OCI-LY1 (cell line): ENCODE data around the gene GNG13.

ENCODE experiments used
- H2AFZ ChIP-seq: fragments of 200-600 bp; sonication (generic), shearing (Covaris generic); 2 replicates; pipeline ENCODE4 v1.6.0; 2014; ENCODE audit warnings: antibody characterized with exemption, mild to moderate bottlenecking, low read length
- H3F3A ChIP-seq: fragments of 200-600 bp; sonication (generic), shearing (Covaris generic); 2 replicates; pipeline ENCODE4 v1.6.0; 2014; ENCODE audit warnings: mild to moderate bottlenecking, antibody characterized with exemption, low read length, moderate library complexity; ENCODE audit not compliant: insufficient read depth
- H3K27ac ChIP-seq: fragments of 200-600 bp; sonication (generic); 2 replicates; pipeline ENCODE4 v1.5.1; 2014; ENCODE audit warnings: low read length, mixed run types, mild to moderate bottlenecking, low read depth; ENCODE audit not compliant: poor library complexity, severe bottlenecking
- H3K27me3 ChIP-seq: fragments of 200-600 bp; sonication (generic); 2 replicates; pipeline ENCODE4 v1.6.0; 2014; ENCODE audit warnings: antibody characterized with exemption, mild to moderate bottlenecking, low read length, moderate library complexity; ENCODE audit not compliant: insufficient read depth
- H3K36me3 ChIP-seq: fragments of 200-600 bp; sonication (generic); 2 replicates; pipeline ENCODE4 v1.6.1; 2014; ENCODE audit warnings: mild to moderate bottlenecking, antibody characterized with exemption, low read length, moderate library complexity, mixed read lengths; ENCODE audit not compliant: insufficient read depth
- H3K4me1 ChIP-seq: fragments of 200-600 bp; sonication (generic); 2 replicates; pipeline ENCODE4 v1.5.1; 2014; ENCODE audit warnings: mild to moderate bottlenecking, low read length, moderate library complexity; ENCODE audit not compliant: insufficient read depth, severe bottlenecking
- H3K4me2 ChIP-seq: fragments of 200-600 bp; sonication (generic), shearing (Covaris generic); 2 replicates; pipeline ENCODE4 v1.6.1; 2014; ENCODE audit warnings: low read length
- H3K4me3 ChIP-seq: fragments of 200-600 bp; sonication (generic); 2 replicates; pipeline ENCODE4 v1.5.1; 2014; ENCODE audit warnings: low read length, low read depth, mild to moderate bottlenecking, mixed read lengths; ENCODE audit not compliant: poor library complexity, severe bottlenecking
- H3K79me2 ChIP-seq: fragments of 200-600 bp; shearing (Covaris generic); 2 replicates; pipeline ENCODE4 v1.6.1; 2016; ENCODE audit warnings: mixed run types, low read length, mixed read lengths; ENCODE audit not compliant: insufficient read depth
- H3K9ac ChIP-seq: fragments of 200-600 bp; sonication (generic), shearing (Covaris generic); 2 replicates; pipeline ENCODE4 v1.6.1; 2014; ENCODE audit warnings: mild to moderate bottlenecking, low read length, mixed read lengths
- H3K9me2 ChIP-seq: fragments of 200-600 bp; sonication (generic), shearing (Covaris generic); 2 replicates; pipeline ENCODE4 v1.6.1; 2014; ENCODE audit warnings: low read depth, mild to moderate bottlenecking, low read length, mixed read lengths
- H3K9me3 ChIP-seq: fragments of 200-600 bp; shearing (Covaris generic); 2 replicates; pipeline ENCODE4 v1.6.1; 2014; ENCODE audit warnings: low read length, mixed read lengths
- H4K20me1 ChIP-seq: fragments of 200-600 bp; sonication (generic), shearing (Covaris generic); 2 replicates; pipeline ENCODE4 v1.6.0; 2016; ENCODE audit warnings: mild to moderate bottlenecking, low read length; ENCODE audit not compliant: insufficient read depth
- EZH2 ChIP-seq: fragments of 200-600 bp; sonication (generic), shearing (Covaris generic); IDR thresholded peaks from 2 replicates; pipeline ENCODE4 v1.8.0; 2017; ENCODE audit warnings: borderline replicate concordance, mixed run types, mild to moderate bottlenecking, antibody characterized with exemption, low read length, moderate library complexity, mixed read lengths
- TF ChIP-seq, protein P1 (sequence below): fragments of 200-600 bp; sonication (generic), shearing (Covaris generic); IDR thresholded peaks from 2 replicates; pipeline ENCODE4 v1.5.1; 2017; ENCODE audit warnings: mild to moderate bottlenecking, antibody characterized with exemption, low read length, moderate library complexity, mixed read lengths

The GNG13 gene

DNA sequence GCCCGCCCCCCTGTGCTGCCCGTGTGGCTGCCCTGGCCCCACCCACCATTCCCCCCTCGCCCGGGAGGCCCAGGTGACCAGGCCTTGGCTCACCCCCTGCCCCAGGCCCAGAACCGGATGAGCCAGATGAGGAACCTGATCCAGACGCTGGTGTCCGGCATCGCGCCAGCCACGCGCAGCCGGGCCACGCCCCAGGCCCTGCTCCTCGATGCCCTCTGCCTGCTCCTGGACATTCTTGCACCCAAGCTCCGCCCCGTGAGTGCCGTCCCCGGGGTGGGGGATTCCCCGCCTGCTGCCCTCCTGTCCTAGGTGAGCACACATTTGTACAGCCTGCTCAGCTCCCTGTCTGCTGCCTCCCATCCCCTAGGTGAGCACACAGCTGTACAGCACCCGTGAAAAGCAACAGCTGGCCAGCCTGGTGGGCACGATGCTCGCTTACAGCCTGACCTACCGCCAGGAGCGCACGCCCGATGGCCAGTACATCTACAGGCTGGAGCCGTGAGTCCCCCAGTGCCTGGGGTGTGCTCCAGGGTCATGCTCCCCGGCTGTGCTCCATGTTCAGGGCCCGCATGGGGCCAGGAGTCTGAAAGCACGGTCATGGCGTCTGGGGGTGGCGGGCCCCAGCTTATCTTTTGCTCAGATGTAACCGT, 4.8 kb downstream of the GNG13 start:
- Histone ChIP-seq H3K9me3 (no peaks in the 10 kb centered on the region), H4K20me1 (no peaks in the 10 kb centered on the region), H3K36me3 (peaks cover 50% of the 10 kb centered on the region), H3K9ac (no peak overlapping the region), H2AFZ (no peak overlapping the region), H3K27ac (no peak overlapping the region), H3K4me3 (no peak overlapping the region), H3K9me2 (no peaks in the 10 kb centered on the region), H3K79me2 (no peaks in the 10 kb centered on the region), H3F3A (no peaks in the 10 kb centered on the region), H3K4me2 (no peak overlapping the region), H3K4me1 (no peaks in the 10 kb centered on the region), H3K27me3 (peaks cover under 1% of the 10 kb centered on the region; the same call in 1 of the 2 replicates)
- TF ChIP-seq, protein P1, sequence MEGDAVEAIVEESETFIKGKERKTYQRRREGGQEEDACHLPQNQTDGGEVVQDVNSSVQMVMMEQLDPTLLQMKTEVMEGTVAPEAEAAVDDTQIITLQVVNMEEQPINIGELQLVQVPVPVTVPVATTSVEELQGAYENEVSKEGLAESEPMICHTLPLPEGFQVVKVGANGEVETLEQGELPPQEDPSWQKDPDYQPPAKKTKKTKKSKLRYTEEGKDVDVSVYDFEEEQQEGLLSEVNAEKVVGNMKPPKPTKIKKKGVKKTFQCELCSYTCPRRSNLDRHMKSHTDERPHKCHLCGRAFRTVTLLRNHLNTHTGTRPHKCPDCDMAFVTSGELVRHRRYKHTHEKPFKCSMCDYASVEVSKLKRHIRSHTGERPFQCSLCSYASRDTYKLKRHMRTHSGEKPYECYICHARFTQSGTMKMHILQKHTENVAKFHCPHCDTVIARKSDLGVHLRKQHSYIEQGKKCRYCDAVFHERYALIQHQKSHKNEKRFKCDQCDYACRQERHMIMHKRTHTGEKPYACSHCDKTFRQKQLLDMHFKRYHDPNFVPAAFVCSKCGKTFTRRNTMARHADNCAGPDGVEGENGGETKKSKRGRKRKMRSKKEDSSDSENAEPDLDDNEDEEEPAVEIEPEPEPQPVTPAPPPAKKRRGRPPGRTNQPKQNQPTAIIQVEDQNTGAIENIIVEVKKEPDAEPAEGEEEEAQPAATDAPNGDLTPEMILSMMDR, result no peak
- no peak for TF ChIP-seq EZH2

DNA sequence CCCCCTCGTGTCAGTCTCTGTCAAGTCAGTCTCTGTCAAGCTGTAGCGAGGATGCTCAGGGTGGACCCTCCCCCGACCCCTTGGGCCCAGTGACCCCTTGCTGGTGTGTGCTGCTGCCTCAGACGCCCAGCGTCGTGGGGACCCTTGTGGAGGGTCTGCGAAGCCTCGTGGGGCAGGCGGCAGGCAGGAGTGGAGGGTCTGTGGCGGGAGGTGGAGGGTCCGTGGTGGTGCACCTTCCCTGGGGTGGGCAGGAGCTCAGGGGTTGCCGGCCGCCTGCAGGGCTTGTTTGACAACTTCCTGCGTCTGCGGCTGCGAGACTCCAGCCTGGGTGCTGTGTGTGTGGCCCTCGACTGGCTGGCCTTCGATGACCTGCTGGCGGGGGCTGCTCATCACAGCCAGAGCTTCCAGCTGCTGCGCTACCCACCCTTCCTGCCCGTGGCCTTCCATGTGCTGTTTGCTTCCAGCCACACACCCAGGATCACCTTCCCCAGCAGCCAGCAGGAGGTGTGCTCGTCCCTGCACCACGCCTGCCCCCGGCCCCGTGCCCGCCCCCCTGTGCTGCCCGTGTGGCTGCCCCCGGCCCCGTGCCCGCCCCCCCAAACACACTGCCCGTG, 5.6 kb downstream of the GNG13 start:
- H3K27ac ChIP-seq, result no peak overlapping the region
- TF ChIP-seq, protein P1, result no peak
- no peak for TF ChIP-seq EZH2
- H3K9me2 ChIP-seq, result no peaks in the 10 kb centered on the region
- H3K27me3 ChIP-seq, result no peaks in the 10 kb centered on the region; the same call in 1 of the 2 replicates
- H4K20me1 ChIP-seq, result no peaks in the 10 kb centered on the region
- H3F3A ChIP-seq, result no peaks in the 10 kb centered on the region
- H3K4me2 ChIP-seq, result no peak overlapping the region
- H2AFZ ChIP-seq, result no peak overlapping the region
- no peaks in the 10 kb centered on the region for H3K79me2 ChIP-seq
- peaks cover 51% of the 10 kb centered on the region for H3K36me3 ChIP-seq
- H3K9ac ChIP-seq, result no peak overlapping the region
- H3K4me3 ChIP-seq, result no peak overlapping the region
- H3K9me3 ChIP-seq, result no peaks in the 10 kb centered on the region
- H3K4me1 ChIP-seq, result peaks cover under 1% of the 10 kb centered on the region

DNA sequence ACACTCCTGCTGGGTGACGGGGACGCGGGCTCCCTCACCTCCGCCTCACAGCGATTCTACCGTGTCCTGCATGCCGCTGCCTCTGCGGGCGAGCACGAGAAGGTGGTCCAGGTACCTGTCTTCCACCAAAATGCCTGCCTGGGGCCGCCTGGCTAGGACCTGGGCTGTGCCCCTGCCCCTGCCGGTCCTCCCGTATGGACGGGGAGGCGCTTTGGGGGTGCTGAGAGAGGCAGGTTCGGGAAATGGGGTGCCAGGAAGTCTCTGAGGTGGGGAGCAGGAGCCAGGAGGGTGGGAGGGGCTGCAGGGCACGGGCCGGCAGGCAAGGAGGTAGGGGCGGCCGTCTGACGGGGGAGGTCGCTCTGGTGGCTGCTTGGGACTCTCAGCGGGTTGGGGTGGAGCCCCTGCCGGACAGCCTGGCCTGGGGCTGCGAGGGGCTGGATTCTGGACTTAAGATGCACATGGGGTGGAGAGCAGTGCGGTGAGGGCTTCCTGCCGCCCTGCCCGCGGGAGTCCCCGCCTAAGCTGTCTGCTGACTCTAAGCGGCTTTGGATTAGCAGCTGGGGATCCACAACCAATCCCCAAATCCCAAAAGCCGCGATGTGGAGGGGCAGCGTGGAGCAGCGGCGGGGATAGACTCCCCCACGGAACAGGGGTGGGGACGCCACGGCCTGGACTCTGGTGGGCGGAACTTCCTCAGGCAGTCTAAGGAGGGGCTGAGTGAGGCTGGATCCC, 6.3 kb downstream of the GNG13 start:
- H3K4me1 ChIP-seq, result peaks cover 8% of the 10 kb centered on the region
- H3K36me3 ChIP-seq, result peaks cover 51% of the 10 kb centered on the region
- H3K79me2 ChIP-seq, result no peaks in the 10 kb centered on the region
- no peaks in the 10 kb centered on the region; the same call in 1 of the 2 replicates for H3K27me3 ChIP-seq
- no peaks in the 10 kb centered on the region for H3K9me2 ChIP-seq
- no peak overlapping the region for H3K4me3 ChIP-seq
- TF ChIP-seq EZH2, result no peak
- TF ChIP-seq, protein P1, result no peak
- H3K4me2 ChIP-seq, result no peak overlapping the region
- H2AFZ ChIP-seq, result no peak overlapping the region
- H3K9ac ChIP-seq, result no peak overlapping the region
- H3K27ac ChIP-seq, result no peak overlapping the region
- H3F3A ChIP-seq, result no peaks in the 10 kb centered on the region
- no peaks in the 10 kb centered on the region for H4K20me1 ChIP-seq
- H3K9me3 ChIP-seq, result no peaks in the 10 kb centered on the region
